ENCODE data around the gene EEF2. TPM values are rescaled to one million over a fixed set of nuclear protein-coding genes. Genes with fewer than 3 reads are reported as not detected.
A peak's percentile ranks its signal among the peaks of the same experiment; 100 is the strongest.

The EEF2 gene
- total and polyA plus RNA-seq, 2 donors from 2014 or later = 1,520 to 1,813 TPM

DNA sequence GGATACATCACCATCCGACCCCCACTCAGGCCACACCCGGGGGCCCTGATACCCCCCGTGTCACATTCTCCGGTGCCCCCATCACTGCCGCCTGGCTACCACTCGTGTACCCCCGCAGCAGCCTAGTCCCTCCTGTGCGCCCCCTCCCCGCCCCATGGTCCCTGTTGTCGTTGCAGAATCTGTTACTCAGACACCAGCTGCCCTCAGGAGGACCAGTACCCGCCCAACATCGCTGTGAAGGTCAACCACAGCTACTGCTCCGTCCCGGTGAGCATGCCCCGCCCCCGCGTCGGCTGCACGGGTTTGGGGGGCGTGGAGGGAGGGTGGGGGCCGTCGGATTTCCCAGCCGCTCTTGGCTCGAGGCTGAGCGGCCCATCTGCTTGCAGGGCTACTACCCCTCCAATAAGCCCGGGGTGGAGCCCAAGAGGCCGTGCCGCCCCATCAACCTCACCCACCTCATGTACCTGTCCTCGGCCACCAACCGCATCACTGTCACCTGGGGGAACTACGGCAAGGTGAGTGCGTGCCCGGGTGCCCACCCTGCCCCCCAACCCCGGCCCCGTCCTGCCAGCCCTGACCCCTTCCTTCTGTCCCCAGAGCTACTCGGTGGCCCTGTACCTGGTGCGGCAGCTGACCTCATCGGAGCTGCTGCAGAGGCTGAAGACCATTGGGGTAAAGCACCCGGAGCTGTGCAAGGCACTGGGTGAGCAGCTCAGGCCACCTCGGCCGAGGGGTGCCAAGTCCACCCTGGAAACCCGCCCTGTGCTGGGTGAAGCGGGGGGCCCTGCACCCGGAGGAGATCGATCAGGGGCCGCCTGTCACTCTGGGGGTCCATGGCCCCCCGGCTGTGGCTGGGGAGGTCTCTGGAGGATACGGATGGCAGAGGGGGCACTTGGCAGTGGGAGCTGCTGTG is 43.3 kb upstream of the EEF2 start:
- DNase-seq = peak in 1 of 5 donors; percentile 66
- Histone ChIP-seq H3K9ac (ENCODE audit: low read length in 3 of 3) (no peak overlapping the region), H3K4me3 (ENCODE audit: low read length in 3 of 3) (no peak overlapping the region), H3K9me3 (ENCODE audit: control insufficient read depth in 2 of 3, insufficient read depth in 1 of 3, low read length in 3 of 3) (no peaks in the 10 kb centered on the region), H3K27me3 (ENCODE audit: control insufficient read depth, insufficient read depth, low read length) (no peaks in the 10 kb centered on the region), H3K4me1 (ENCODE audit: control insufficient read depth in 2 of 3, insufficient read depth in 2 of 3, low read depth in 1 of 3, low read length in 3 of 3) (peaks cover 0 to 5% (median 0%) of the 10 kb centered on the region in 3 donors), H3K27ac (ENCODE audit: low read depth in 2 of 2, low read length in 2 of 2) (no peak overlapping the region), H3K36me3 (ENCODE audit: control insufficient read depth in 2 of 3, insufficient read depth in 3 of 3, low read length in 3 of 3) (peaks cover 0 to 5% (median under 1%) of the 10 kb centered on the region in 3 donors)
- TF ChIP-seq, protein P1, sequence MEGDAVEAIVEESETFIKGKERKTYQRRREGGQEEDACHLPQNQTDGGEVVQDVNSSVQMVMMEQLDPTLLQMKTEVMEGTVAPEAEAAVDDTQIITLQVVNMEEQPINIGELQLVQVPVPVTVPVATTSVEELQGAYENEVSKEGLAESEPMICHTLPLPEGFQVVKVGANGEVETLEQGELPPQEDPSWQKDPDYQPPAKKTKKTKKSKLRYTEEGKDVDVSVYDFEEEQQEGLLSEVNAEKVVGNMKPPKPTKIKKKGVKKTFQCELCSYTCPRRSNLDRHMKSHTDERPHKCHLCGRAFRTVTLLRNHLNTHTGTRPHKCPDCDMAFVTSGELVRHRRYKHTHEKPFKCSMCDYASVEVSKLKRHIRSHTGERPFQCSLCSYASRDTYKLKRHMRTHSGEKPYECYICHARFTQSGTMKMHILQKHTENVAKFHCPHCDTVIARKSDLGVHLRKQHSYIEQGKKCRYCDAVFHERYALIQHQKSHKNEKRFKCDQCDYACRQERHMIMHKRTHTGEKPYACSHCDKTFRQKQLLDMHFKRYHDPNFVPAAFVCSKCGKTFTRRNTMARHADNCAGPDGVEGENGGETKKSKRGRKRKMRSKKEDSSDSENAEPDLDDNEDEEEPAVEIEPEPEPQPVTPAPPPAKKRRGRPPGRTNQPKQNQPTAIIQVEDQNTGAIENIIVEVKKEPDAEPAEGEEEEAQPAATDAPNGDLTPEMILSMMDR (IDR thresholded peaks at IDR 0.05; ENCODE audit: borderline replicate concordance, extremely low read depth, insufficient read depth) = no peak
- intact Hi-C loops (cut with DNase I) = no loop called here
- FAIRE-seq = no peak

DNA sequence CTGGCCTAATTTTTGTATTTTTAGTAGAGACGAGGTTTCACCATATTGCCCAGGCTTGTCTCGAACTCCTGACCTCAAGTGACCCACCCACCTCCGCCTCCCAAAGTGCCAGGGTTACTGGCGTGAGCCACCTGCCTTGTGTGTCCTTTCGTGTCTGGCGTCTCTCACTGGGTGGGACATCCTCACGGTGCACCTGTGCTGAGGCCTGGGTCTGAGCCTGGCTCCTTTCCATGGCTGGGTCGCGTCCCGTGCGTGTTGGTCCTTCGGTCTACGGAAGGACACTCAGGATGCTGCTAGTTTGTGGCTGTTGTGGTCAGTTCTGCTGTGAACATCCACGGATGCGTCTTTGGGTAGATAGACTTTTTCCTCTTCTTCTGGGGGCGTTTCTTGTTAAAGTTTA is 41.9 kb upstream of the EEF2 start:
- intact Hi-C loops (cut with DNase I) = no loop called here
- FAIRE-seq (no peak), DNase-seq (no peak)
- Histone ChIP-seq H3K36me3 (ENCODE audit: control insufficient read depth in 2 of 3, insufficient read depth in 3 of 3, low read length in 3 of 3) (peaks cover 0 to 5% (median 0%) of the 10 kb centered on the region in 3 donors), H3K27ac (ENCODE audit: low read depth in 2 of 2, low read length in 2 of 2) (no peak overlapping the region), H3K27me3 (ENCODE audit: control insufficient read depth, insufficient read depth, low read length) (no peaks in the 10 kb centered on the region), H3K4me1 (ENCODE audit: control insufficient read depth in 2 of 3, insufficient read depth in 2 of 3, low read depth in 1 of 3, low read length in 3 of 3) (peaks cover 0 to 5% (median 0%) of the 10 kb centered on the region in 3 donors), H3K9me3 (ENCODE audit: control insufficient read depth in 2 of 3, insufficient read depth in 1 of 3, low read length in 3 of 3) (no peaks in the 10 kb centered on the region), H3K4me3 (ENCODE audit: low read length in 3 of 3) (no peak overlapping the region), H3K9ac (ENCODE audit: low read length in 3 of 3) (no peak overlapping the region)
- TF ChIP-seq, protein P1 (IDR thresholded peaks at IDR 0.05; ENCODE audit: borderline replicate concordance, extremely low read depth, insufficient read depth) = no peak

DNA sequence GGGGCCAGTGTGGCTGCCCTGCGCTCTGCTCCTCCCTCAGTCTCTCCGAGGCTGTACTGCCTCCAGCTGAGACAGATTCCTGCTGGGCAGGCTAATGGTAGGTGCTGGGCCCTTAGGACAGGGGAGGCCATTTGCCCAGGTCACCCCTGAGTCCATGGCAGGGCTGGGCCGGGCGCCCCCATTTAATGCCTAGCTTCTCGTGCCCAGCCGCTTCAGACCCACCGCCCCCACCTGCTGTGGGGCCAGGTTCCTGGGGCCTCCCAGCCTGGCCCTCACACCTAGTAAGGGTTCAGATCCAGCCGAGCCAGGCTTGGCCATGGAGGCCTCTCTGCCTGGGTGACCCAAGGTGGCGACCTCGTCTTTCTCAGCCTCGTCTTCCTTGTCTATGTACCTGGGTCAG is 40.1 kb upstream of the EEF2 start:
- H3K36me3 ChIP-seq (ENCODE audit: control insufficient read depth in 2 of 3, insufficient read depth in 3 of 3, low read length in 3 of 3) = peaks cover 0 to 3% (median 0%) of the 10 kb centered on the region in 3 donors

More for the DNA sequence above, 40.1 kb upstream of the EEF2 start:
- no peak overlapping the region for H3K27ac ChIP-seq (ENCODE audit: low read depth in 2 of 2, low read length in 2 of 2)
- TF ChIP-seq, protein P1 (IDR thresholded peaks at IDR 0.05; ENCODE audit: borderline replicate concordance, extremely low read depth, insufficient read depth) = no peak
- no peaks in the 10 kb centered on the region for H3K27me3 ChIP-seq (ENCODE audit: control insufficient read depth, insufficient read depth, low read length)
- H3K9me3 ChIP-seq (ENCODE audit: control insufficient read depth in 2 of 3, insufficient read depth in 1 of 3, low read length in 3 of 3) = no peaks in the 10 kb centered on the region
- H3K4me1 ChIP-seq (ENCODE audit: control insufficient read depth in 2 of 3, insufficient read depth in 2 of 3, low read depth in 1 of 3, low read length in 3 of 3) = peaks cover 0 to 5% (median 0%) of the 10 kb centered on the region in 3 donors
- FAIRE-seq (no peak), DNase-seq (peak in 1 of 5 donors; percentile 62)
- no peak overlapping the region for H3K4me3 ChIP-seq (ENCODE audit: low read length in 3 of 3)
- no peak overlapping the region for H3K9ac ChIP-seq (ENCODE audit: low read length in 3 of 3)
- intact Hi-C loops (cut with DNase I) = no loop called here
